Raji (cell line): ENCODE measurements around the gene ITGA11.

Experiments used
- POLR2A ChIP-seq: IDR thresholded peaks from 2 replicates; pipeline ENCODE4 v1.6.1; 2011; ENCODE audit warnings: low read depth, low read length, control low read depth; ENCODE audit not compliant: insufficient read depth

ITGA11 gene

DNA sequence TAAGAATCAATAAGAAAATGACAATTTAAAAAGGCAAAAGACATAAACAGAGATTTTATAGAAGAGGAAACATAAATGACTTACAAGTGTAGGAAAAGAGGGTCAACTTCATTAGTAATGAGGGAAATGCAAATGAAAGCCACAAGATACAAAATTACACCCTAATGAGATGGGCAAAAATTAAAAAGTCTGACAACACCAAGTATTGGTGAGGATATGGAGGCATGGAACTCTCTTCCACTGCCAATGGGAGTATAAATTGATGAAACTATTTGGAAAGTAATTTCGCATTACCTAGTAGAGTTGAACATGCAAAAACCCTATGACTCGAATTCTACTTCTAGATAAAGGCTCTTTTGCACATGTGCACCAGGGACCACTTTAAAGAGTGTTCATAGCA, 28.2 kb upstream of the ITGA11 start:
- TF ChIP-seq POLR2A: no peak

DNA sequence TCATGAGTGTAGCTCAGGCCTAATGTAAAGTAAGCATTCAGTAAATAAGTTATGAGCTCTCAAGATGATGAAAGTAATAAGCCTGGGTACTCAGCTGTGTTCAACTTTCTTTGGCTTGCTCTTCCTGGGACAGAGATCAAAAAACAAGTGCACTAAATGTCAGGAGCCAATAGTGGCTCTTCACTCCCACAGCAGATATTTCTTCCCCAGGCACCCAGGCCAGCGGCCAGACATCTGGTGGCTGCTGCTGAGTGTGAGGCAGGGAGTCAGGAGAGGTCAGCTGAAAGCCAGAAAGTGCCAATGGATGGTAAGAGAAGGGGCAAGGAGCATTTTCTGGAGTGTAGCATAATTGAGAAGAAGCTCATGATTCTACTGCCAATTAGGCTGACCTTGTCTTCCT, 18.2 kb upstream of the ITGA11 start:
- no peak for TF ChIP-seq POLR2A

DNA sequence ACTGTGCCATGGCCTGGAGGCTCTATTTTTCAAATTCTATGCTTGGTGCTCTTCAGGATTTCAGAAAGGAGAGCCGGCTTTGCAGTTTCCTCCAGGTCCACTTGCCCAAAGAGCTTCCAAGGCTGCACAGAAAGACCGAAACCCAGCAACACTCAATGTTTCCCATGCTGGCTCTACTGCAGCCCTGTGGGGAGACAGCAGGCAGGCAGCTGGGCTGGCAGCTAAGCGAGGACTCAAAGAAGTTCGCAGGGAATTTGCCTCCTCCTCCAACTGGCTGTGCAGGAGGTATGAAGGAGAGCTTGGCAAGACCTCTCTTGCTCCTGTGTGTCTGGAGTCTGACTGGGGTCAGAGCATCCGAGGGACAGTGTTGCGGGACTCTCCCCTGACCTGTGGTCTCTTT, 17.4 kb upstream of the ITGA11 start:
- TF ChIP-seq POLR2A: no peak

DNA sequence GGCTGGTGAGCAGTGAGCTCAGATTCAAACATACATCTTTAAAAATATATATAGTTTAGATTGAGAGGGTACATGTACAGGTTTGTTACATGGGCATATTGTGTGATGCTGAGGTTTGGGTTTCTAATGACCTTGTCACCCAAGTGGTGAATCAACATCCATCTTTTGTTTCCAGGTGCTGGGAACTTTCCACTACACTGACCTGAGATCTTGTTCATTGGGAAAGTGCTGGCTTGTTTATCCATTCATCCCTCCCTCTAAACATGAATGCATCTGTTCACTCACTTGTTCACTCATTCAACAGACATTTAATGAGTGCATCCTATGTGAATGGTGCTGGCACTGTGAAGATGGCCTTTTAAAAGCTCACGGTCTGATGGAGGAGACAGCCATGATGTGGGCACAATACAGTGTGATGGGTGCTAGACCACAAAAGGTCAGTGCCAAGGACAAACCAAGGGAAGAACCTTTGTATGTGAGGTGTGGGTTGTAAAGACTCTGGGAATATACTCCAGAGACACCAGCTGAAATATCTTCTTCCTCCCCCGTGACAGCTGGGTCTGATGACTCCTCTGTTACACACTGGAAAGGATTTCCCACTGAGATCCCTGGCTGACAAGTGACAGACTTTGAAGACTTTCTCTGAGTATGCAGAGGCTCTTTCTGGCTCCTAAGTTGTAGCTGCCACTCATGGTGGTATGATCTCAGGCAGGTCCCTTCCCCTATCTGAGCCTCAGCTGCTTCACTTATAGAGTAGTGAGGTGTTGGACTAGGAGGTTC, 16.2 kb upstream of the ITGA11 start:
- no peak for TF ChIP-seq POLR2A

DNA sequence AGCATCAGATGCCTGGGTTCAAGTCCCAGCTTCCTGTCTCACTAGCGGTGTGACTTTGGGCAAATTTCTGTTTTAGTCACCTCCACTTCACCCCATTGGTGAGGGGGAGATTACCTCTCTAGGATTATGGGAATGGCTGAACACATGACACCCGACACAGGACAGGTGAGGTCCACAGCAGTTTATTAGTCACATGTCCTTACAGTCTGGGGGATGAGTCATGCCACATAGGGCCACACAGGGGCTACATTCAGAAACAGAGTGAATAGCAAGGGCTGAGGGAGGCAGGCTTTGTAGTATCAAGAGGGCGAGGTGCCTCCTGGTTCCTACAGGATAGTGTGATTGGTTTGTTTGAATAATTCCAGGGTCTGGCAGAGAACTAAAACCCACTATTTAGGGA, 15.2 kb upstream of the ITGA11 start:
- TF ChIP-seq POLR2A: no peak

DNA sequence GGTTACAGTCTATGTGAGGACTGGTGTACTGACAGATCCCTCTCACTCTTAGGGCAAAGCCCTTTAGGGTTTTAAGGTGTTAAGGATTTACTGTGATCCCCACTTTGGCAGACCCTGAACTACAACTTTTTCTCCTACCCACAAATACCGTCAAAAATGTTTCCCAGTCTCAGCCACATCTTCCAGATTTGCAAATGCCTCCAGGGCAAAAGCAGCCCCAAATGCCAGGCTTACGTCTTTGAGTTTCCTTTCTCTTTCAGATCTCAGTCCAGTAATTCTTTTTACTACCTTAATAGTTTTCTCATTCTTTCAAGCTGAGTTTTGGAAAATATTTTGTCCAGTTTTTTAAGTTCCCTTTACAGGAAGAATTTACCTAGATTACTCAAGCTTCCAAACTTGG, 13.4 kb upstream of the ITGA11 start:
- no peak for TF ChIP-seq POLR2A

DNA sequence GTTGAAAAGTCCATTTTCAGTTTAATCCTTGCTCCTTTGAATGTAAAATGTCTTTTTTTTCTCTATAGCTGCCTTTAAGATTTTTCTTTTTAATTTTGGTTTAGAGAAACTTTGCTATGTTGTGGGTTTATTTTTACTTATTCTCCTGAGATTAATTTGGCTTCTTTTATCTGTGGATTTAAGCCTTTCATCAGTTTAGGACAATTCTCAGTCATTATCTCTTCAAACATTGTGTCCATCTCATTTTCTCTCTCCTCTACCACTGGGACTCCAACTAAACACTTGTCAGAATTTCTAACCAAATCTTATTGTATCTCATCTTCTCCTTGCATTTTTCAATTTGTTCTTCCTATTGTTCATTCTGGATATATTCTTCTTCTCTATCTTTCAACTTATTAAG, 12.4 kb upstream of the ITGA11 start:
- TF ChIP-seq POLR2A: no peak

DNA sequence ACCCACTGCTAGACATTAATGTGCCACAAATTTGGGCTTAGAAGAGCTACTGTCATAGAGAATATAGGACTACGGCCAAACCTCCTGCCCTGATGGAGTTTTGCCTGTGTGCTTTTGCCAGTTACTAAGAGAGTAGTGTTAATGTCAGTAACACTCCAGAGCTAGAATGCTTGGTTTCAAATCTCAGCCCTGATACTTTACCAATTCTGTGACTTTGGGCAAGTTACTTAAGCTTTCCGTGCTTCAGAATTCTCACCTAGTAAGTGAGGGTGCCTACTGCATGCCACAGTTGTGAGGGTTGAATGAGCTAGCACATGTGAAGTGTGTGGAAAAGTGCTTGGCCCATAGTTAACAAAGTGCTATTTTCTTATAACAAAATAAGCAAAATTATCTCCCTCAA, 10.9 kb upstream of the ITGA11 start:
- TF ChIP-seq POLR2A: no peak

DNA sequence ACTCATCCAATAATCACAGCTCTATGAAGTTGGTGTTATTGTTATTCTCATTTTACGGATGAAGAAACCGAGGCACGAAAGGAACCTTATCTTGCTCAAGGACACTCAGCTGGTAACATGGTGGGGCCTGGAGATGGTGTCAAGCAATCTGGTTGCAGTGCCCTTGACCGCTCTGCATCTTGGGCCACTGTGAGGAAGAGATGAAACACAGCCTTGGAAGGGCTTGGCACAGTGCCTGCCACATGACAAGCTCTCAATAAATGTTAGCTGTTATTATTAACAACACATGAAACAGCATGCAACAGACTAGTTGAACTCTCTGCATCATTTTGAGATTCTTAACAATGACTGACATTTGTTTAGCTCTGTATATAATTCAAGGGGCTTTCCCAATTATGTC, 10.1 kb upstream of the ITGA11 start:
- TF ChIP-seq POLR2A: no peak

DNA sequence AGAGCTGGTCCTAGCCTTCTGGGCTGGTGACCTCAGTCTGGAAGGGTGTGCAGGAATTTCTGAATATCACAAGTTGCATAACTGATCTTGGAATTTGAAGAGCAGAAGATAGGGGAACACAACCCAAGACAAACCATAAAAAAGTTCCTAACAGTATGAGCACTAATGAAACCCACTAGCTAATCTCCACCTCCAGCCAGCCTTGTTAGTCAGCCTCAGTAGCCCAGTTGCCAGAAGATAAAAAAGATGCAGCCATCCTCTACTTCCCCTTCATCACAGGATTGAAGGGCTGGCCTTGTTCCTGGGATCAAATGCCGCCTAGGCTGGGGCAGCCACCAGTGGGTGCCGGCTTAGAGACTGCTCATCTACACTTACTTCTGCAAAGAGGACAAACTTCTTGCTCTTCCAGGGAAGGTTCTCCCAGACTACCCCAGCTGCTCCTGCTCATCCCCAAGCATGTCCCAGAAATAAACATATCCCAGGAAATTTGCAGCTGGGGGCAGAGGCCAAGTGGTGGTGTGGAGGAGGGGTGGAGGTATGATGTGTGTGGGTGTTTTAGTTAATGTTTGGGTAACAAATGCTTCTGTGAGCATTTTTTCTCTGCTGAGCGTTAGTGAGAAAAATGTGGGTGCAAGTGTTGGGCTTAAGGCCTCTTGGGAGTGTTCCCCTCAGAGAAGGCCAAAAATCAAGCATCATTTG, 9.2 kb upstream of the ITGA11 start:
- TF ChIP-seq POLR2A: no peak

DNA sequence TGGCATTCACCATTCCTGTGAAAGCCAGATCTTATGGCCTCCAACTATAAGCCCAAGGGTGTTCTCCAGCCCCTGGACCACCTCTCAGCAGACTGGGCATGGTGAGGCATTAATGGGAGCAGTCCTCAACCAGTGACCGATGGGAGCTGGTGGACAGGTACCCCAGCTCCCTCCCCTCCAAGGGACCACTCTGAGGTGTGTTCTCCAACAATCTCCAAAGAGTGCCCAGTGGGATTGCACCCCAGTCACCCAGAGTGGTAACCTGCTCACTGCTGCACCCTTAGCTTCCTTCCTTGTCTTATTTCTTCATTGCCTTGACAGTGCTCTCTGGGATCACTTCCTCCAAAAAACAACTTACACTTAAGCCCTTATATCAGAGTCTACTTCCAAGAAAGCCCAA, 8.2 kb upstream of the ITGA11 start:
- TF ChIP-seq POLR2A: no peak

DNA sequence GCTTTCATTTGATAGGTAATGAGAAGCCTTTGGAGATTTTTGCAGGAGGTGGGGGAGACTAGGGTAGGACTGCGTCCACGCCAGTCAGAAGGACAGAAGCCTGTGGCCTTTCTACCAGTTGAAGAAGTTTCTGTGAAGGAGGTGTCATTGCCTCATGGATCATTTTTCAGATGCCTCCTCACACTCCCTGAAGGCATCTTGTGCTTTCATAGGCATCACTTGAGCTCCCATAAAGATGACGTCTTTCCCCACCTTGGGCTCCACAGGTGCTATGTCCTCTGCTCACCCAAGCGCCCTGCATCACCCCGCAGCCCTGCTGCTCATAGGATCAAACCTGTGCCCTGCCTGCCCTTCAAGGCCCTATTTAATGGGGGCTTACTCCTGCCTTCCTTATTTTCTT, 7.5 kb upstream of the ITGA11 start:
- TF ChIP-seq POLR2A: no peak

DNA sequence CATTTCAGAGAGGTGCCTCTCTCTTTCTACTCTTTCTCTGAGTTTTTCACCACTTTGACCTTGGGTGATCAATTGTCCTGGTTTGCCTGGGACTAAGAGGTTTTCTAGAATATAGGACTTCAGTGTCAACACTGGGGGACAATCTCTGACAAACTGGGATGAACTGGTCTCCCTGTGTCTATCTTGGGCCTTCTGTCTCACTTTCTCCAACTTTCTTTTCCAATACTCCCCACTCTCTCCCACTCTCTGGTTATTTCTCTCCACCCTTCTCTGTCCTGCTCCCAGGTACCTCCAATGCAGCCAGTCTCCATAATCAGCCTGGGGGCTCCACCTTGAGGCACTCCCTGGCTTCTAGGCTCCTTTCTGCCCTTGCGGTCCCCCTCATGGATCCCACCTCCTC, 4.7 kb upstream of the ITGA11 start:
- no peak for TF ChIP-seq POLR2A

DNA sequence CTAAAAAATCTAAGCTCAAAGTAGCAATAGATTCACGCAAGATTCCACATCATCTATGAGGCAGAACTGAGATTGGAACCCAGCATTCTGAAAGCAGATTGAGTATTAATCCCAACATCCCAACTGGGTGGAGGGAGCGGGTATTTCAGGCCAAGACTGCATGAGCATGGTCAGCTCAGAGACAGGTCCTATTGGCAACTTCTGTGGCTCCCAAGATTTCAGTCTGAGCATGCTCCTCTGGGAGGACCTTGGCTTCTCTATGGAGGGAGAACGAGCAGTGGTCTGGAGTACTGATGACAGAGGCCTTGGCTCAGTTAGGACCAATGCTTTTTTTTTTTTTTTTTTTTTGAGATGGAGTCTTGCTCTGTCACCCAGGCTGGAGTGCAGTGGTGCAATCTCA, 4.0 kb upstream of the ITGA11 start:
- no peak for TF ChIP-seq POLR2A

DNA sequence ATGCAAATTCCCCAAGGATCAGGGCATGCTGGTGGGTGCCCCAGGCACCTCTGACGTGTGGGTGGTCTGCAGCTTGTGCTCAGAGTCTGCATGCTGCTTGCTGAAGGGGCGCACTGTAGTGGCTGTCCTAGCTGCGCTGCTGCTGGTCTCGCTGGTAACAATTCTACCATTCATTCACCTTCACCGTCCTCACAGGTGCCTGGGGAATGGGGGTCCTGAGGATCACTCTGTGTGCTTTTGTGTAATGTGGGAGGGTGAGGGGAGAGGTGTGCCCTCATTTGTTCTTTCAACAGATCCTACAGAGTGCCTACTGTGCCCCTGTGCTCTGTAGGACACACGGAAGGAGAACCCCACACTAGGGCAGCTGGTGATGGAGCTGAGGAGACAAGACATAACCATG, 2.1 kb upstream of the ITGA11 start:
- TF ChIP-seq POLR2A: no peak

DNA sequence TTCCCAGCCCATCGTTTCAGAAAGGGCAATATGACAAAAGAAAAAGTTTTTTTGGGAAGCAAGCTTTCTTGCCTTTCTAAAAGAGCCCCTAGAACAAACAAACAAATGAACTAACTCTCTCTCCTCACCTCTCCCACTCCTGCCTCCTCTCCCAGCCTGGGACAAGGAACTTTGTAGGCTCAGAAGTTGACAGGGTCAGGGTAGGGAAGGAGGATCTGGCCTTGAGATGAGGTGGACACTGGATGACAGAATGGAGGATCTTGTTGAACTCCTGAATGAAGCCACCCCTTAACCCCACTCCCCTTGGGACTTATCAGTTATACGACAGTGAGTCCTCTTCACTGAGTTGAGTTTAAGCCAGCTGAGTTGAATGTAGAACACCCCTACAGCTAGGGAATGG, 1.6 kb upstream of the ITGA11 start:
- TF ChIP-seq POLR2A: no peak
